Testis (tissue), 3 donors: ENCODE measurements around the gene ZEB2. TPM values are rescaled to one million over a fixed set of nuclear protein-coding genes. Genes with fewer than 3 reads are reported as not detected.

Experiments
- DNase-seq: peaks from one replicate; pipeline ENCODE4 v3.0.0-alpha.2; 2019
- H3K27ac ChIP-seq, 2 donors: fragments of 200-600 bp; sonication (generic); one replicate each; pipeline ENCODE4 v1.5.1; 2019
- H3K27me3 ChIP-seq: fragments of 200-600 bp; sonication (generic); one replicate; pipeline ENCODE4 v1.5.1; 2019
- H3K36me3 ChIP-seq: fragments of 200-600 bp; sonication (generic); one replicate; pipeline ENCODE4 v1.5.1; 2017; ENCODE audit warnings: low read depth; ENCODE audit errors: missing control alignments
- H3K4me1 ChIP-seq: fragments of 200-600 bp; sonication (generic); one replicate; pipeline ENCODE4 v1.5.1; 2019
- H3K4me3 ChIP-seq, 2 donors: fragments of 200-600 bp; sonication (generic); one replicate each; pipeline ENCODE4 v1.5.1; 2017 to 2019
- H3K9me3 ChIP-seq: fragments of 200-600 bp; sonication (generic); one replicate; pipeline ENCODE4 v1.5.1; 2017
- CTCF ChIP-seq, 3 experiments: fragments of 450-650 bp in 2 of 3; fragments of 200-600 bp in 1 of 3; sonication (generic) in 1 of 3; IDR thresholded peaks; one replicate each; pipeline ENCODE4 v1.5.1; 2016 to 2019; ENCODE audit warnings: antibody characterized with exemption in 3 of 3, mild to moderate bottlenecking in 2 of 3, moderate library complexity in 1 of 3
- POLR2A ChIP-seq: fragments of 450-650 bp; IDR thresholded peaks from one replicate; pipeline ENCODE4 v1.6.1; 2017; ENCODE audit warnings: antibody characterized with exemption, mild to moderate bottlenecking, moderate library complexity
- WGBS, 2 donors: methylation state at CpG; one replicate each; pipeline ENCODE4 v1.1.5; 2018; 5-methylcytosine and 5-hydroxymethylcytosine counted together
- intact Hi-C: fragments of 100-400 bp; cut with DNase I; formaldehyde crosslinking; loops from one replicate; pipeline ENCODE4 v1.15.1; 2023; ENCODE audit warnings: low total_unique reads
- polyA plus RNA-seq: library from polyadenylated mRNA; stranded (reverse); fragments of 350-450 nt; fragmentation: Illumina TruSeq; extraction: RNeasy Lipid Tissue Mini Kit (QIAGEN cat#74804); gene quantifications from one replicate; pipeline ENCODE4 v1.2.3, GENCODE V29; 2014; ENCODE audit warnings: low read depth, low replicate concordance; ENCODE audit not compliant: insufficient read depth
- total RNA-seq, 2 donors: library from RNA; depleted of rRNA; stranded (reverse); fragments of >200 nt; gene quantifications; one replicate each; pipeline ENCODE4 v1.2.3, GENCODE V29; 2016

Gene ZEB2
- total and polyA plus RNA-seq, 3 donors from 2014 or later: 38.7 to 96.4 (median 87.8) TPM

GRCh38 chr2:144350151-144350802 lies 169.6 kb downstream of the ZEB2 start:
- TF ChIP-seq CTCF (IDR thresholded peaks at IDR 0.05): no peak
- no peak for TF ChIP-seq POLR2A
- 48 to 57% methylated on average over 7 of the region's 7 CpGs for WGBS, 2 donors
- H3K27ac ChIP-seq: peak overlapping the region; percentile 73 to 81
- H3K36me3 ChIP-seq: no peaks in the 10 kb centered on the region
- DNase-seq: peak; percentile 30
- intact Hi-C loops: no loop called here
- H3K9me3 ChIP-seq: no peaks in the 10 kb centered on the region
- H3K4me1 ChIP-seq: peaks cover 33% of the 10 kb centered on the region
- H3K4me3 ChIP-seq: no peak overlapping the region
- no peaks in the 10 kb centered on the region for H3K27me3 ChIP-seq

- intact Hi-C loops: no loop called here
- H3K27me3 ChIP-seq: no peaks in the 10 kb centered on the region
- DNase-seq: no peak
- peaks cover 29% of the 10 kb centered on the region for H3K4me1 ChIP-seq
- no peak overlapping the region for H3K4me3 ChIP-seq
- no peak for TF ChIP-seq POLR2A
- no peak for TF ChIP-seq CTCF (IDR thresholded peaks at IDR 0.05)
- no peaks in the 10 kb centered on the region for H3K36me3 ChIP-seq
- 32 to 41% methylated on average over 3 of the region's 3 CpGs for WGBS, 2 donors
- peak overlapping the region; percentile 73 to 81 for H3K27ac ChIP-seq
- no peaks in the 10 kb centered on the region for H3K9me3 ChIP-seq
These were observed 170.2 kb downstream of the ZEB2 start for GRCh38 chr2:144349674-144350073.

- no peaks in the 10 kb centered on the region for H3K36me3 ChIP-seq
- no peaks in the 10 kb centered on the region for H3K27me3 ChIP-seq
- DNase-seq: no peak
- H3K4me1 ChIP-seq: peaks cover 29% of the 10 kb centered on the region
- TF ChIP-seq CTCF (IDR thresholded peaks at IDR 0.05): no peak
- TF ChIP-seq POLR2A: no peak
- intact Hi-C loops: no loop called here
- H3K9me3 ChIP-seq: no peaks in the 10 kb centered on the region
- no peak overlapping the region for H3K4me3 ChIP-seq
- WGBS, 2 donors: 62 to 73% methylated on average over 2 of the region's 2 CpGs
- peak overlapping the region; percentile 27 to 81 for H3K27ac ChIP-seq
These were observed 171.1 kb downstream of the ZEB2 start for GRCh38 chr2:144348846-144349245.

GRCh38 chr2:144346229-144346628 lies 173.7 kb downstream of the ZEB2 start:
- Histone ChIP-seq H3K4me3 (no peak overlapping the region), H3K27me3 (no peaks in the 10 kb centered on the region), H3K27ac (no peak overlapping the region), H3K9me3 (no peaks in the 10 kb centered on the region), H3K36me3 (no peaks in the 10 kb centered on the region), H3K4me1 (peaks cover 29% of the 10 kb centered on the region)
- no peak for DNase-seq
- intact Hi-C loops: no loop called here
- no peak for TF ChIP-seq POLR2A
- no peak for TF ChIP-seq CTCF (IDR thresholded peaks at IDR 0.05)
- whole genome bisulfite sequencing, 2 donors: 92 to 94% methylated on average over 4 of the region's 4 CpGs

- DNase-seq: no peak
- H3K4me3 ChIP-seq: no peak overlapping the region
- TF ChIP-seq CTCF (IDR thresholded peaks at IDR 0.05): no peak
- peaks cover 17% of the 10 kb centered on the region for H3K4me1 ChIP-seq
- H3K9me3 ChIP-seq: no peaks in the 10 kb centered on the region
- intact Hi-C loops: no loop called here
- no peaks in the 10 kb centered on the region for H3K36me3 ChIP-seq
- WGBS, 2 donors: 73 to 89% methylated on average over 1 of the region's 1 CpG
- no peak overlapping the region for H3K27ac ChIP-seq
- no peaks in the 10 kb centered on the region for H3K27me3 ChIP-seq
These were observed 176.8 kb downstream of the ZEB2 start for GRCh38 chr2:144343145-144343544.
